GM21717 (cell line): ENCODE results near the gene PLEKHA5.
A peak's percentile ranks its signal among the peaks of the same experiment; 100 is the strongest.
"Not testable (repeated sequence)": the region's sequence is repeated elsewhere in the genome, so short reads cannot be mapped to it uniquely, and the experiment has no call there.

Source experiments
- ATAC-seq: cut with Tn5 transposase; IDR thresholded peaks from one replicate; pipeline ENCODE4 v1.9.1; 2021; ENCODE audit warnings: mild to moderate bottlenecking, moderate library complexity; ENCODE audit not compliant: unreplicated experiment

PLEKHA5 gene

GRCh38 chr12:19305621-19306020 is 176.1 kb downstream of the PLEKHA5 start:
- ATAC-seq: not testable (repeated sequence)

DNA sequence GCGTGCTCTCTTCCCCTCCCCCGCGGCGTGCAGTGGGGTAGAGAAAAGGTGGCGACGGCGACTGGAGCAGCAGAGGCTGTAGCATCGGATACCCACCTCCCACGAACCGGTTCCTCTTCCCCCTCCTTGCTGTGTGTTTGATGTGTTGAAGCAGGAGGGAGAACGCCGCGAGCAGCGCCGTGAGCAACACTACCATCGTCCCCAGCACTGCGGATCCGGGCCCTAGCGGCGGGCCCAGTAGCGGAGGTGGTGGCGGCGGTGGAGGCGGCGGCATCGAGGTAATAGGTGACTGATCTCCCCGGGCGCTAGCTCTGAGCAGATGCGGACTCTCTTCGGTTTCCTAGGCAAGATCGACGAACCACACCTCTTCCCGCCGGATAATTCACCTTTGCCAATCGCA is 176.8 kb downstream of the PLEKHA5 start:
- no peak for ATAC-seq

DNA sequence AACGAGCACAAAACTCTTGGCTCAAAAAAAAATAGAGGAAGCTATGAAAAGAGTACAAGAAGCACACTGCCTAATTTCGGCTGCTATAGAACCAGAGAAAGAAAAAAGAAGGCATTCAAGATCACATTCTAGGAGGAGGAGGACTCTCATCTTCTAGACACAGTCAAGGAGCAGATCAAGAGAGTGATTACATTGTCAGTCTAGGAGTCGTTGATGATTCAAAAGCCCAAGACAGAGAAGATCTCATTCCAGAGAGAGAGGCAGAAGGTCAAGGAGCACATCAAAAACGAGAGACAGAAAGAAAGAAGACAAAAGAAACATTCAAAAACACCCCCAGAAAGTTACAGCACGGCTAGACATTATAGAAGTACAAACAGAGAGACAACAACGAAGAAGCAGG is 177.9 kb downstream of the PLEKHA5 start:
- ATAC-seq: no peak

GRCh38 chr12:19311165-19311564 is 181.6 kb downstream of the PLEKHA5 start:
- ATAC-seq: no peak

- no peak for ATAC-seq
These were observed 183.1 kb downstream of the PLEKHA5 start for GRCh38 chr12:19312637-19313036.

GRCh38 chr12:19316425-19316824 is 186.9 kb downstream of the PLEKHA5 start:
- no peak for ATAC-seq

DNA sequence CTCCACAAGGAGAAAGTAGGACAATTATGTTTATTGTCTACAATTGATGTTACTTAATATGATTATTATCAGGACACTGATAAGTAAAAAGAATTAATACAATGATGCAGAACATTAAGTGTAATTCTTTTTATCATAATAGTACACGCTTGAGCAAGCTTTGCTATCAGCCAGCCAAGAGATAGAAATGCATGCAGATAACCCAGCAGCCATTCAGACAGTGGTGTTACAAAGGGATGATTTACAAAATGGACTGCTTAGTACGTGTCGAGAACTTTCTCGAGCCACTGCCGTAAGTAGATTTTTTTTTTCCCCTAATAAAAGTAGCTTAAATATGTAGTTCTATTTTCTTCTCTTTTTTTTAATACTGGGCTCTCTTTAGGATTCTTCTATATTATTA is 192.8 kb downstream of the PLEKHA5 start:
- no peak for ATAC-seq

DNA sequence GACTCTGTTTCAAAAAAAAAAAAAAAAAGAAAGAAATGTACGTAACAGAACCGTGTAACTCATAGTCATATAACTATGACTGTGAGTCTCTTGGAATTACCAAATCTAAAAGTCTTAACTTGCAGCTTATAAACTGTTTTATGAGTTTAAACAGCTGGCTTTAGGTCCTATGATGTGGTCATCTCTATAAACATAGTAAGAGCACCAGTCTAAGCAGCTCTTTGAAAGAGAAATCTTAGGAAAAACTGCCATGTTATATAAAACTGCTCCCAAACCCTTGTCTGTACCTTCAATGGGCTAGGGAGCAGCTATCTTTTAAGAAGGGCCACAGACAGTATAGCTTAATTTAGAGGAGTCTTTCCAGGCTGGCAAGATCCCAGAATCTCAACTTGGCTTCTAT is 194.3 kb downstream of the PLEKHA5 start:
- no peak for ATAC-seq

DNA sequence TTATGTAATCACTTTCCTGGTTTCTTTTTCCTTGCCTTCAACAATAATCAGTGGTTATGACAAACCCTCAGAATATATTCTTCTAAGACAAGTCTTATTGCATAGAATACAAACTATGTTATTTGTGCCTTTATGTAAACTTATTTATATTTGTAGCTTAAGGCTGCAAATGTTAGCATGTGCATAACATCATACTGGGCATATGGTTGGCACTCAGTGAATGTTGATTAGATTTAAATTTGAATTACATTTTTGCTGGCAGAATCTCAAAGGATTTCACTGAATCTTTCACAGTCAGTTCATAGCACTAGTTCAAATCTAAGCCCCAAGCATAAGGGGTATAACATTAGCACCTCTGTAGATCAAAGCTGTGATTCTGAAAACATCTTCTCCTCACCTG is 196.6 kb downstream of the PLEKHA5 start:
- no peak for ATAC-seq

- ATAC-seq: no peak
These were observed 202.7 kb downstream of the PLEKHA5 start for GRCh38 chr12:19332196-19332595.

DNA sequence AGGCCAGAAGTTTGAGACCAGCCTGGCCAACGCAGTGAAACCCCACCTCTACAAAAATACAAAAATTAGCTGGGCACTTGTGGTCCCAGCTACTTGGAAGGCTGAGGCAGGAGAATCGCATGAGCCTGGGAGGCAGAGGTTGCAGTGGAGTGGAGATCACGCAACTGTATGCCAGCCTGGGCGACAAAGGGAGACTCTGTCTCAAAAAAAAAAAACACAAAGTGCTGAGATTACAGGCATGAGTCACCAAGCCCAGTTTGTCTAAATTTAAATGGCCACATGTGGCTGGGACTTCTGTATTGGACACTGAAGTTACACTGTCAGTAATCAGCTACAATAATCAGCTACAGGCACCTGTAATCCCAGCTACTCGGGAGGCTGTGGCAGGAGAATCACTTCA is 208.9 kb downstream of the PLEKHA5 start:
- ATAC-seq: no peak

DNA sequence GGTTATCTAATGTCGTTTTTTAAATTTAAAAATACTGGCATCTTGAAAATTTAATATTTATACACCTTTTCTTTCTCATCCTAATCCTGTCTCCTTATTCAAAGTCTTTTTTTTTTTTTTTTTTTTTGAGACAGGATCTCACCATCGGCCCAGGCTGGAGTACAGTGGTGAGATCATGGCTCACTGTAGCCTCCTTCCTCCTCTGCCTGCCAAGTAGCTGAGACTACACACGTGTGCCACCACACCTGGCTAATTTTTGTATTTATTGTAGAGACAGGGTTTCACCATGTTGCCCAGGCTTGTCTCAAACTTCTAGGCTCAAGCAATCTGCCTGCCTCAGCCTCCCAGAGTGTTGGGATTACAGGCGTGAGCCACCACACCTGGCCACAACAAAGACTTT is 221.3 kb downstream of the PLEKHA5 start:
- not testable (repeated sequence) for ATAC-seq

GRCh38 chr12:19351346-19351745 is 221.8 kb downstream of the PLEKHA5 start:
- no peak for ATAC-seq

- no peak for ATAC-seq
These were observed 240.2 kb downstream of the PLEKHA5 start for GRCh38 chr12:19369691-19370148.

- no peak for ATAC-seq
These were observed 244.1 kb downstream of the PLEKHA5 start for GRCh38 chr12:19373586-19373985.

- no peak for ATAC-seq
These were observed 246.4 kb downstream of the PLEKHA5 start for GRCh38 chr12:19375888-19376287.

DNA sequence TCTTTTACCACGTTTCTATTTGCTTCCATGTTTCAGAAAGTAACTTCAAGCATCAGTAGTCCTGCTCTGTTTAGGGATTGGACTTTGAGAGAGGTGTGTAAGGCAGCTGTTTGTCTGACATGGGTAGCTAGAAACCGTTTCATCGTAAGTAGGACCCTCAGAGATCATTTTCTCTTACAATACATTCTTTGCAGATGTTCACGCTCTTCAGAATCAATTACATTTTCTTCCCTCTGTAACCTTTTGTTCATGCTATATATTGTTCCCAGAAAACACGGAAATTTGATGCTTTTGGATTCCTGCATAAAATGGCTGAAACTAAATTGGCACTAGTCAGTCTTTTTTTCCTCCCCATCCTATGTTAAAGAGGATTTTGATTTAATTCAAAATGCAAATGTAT is 247.2 kb downstream of the PLEKHA5 start:
- no peak for ATAC-seq

DNA sequence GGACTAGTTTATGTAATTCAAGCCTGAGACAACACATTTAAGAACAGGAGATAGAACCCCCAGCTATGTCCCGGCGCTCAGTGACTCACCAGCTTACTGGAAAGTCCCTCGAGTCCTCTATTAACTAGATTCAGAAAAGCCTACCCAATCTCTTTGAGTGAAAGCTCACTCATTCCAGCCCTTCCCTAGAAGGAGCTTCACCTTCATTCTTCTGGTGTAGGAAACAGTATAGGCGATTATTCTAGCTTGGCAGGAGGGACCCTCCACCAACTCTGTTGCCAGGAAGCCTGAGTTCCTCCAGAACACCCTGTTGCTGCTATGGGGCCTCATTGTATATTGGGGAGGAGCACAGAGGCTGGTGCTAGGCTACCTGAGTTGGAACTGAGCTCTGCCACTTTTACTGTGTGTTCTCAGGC is 252.6 kb downstream of the PLEKHA5 start:
- ATAC-seq: peak; percentile 95

DNA sequence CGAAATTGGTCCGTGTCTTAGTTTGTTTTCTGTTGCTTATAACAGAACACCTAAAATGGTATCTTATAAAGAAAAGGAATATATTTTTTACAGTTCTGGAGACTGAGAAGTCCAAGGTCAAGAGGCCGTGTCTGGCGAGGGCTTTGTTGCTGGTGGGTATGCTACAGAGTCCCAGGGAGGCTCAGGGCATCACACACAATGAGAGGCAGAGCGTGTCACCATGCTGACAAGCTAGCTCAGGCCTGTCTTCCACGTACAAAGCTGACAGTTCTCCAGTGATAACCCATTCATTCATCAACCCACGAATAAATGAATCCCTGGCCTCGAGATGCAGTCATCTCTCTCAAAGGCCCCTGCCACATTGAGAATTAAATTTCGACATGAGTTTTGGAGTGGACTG is 253.0 kb downstream of the PLEKHA5 start:
- ATAC-seq: no peak

GRCh38 chr12:19387161-19387560 is 257.6 kb downstream of the PLEKHA5 start:
- ATAC-seq: no peak

GRCh38 chr12:19388131-19388549 is 258.6 kb downstream of the PLEKHA5 start:
- ATAC-seq: no peak

- no peak for ATAC-seq
These were observed 260.6 kb downstream of the PLEKHA5 start for GRCh38 chr12:19390051-19390598.

DNA sequence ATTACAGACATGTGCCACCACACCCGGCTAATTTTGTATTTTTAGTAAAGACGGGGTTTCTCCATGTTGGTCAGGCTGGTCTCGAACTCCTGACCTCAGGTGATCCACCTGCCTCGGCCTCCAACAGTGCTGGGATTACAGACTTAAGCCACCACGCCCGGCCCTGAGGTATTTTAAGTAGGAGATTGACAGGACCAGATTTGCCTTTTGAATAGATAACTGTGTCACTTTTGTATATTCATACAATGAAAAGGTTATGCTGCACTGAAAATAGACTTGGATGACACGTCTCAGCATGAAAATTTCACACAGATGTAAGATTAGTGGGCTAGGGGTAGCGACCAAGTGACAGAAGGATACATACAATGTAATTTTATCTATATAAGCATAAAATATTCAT is 263.1 kb downstream of the PLEKHA5 start:
- not testable (repeated sequence) for ATAC-seq
